Neural crest cell (in vitro differentiated cells): ENCODE results near the gene MVB12B. TPM values are rescaled to one million over a fixed set of nuclear protein-coding genes. Genes with fewer than 3 reads are reported as not detected.

Experiments used
- DNase-seq: peaks from one replicate; pipeline ENCODE4 v3.0.0; 2021; ENCODE audit warnings: low read depth, mixed read lengths, low spot score
- H3K27ac Mint-ChIP-seq: one replicate; pipeline ENCODE4 v1.8.0; 2021; ENCODE audit warnings: mild to moderate bottlenecking, mixed read lengths; ENCODE audit not compliant: unreplicated experiment
- H3K27me3 Mint-ChIP-seq: 2 replicates; pipeline ENCODE4 v1.8.0; 2021; ENCODE audit warnings: low read depth, mild to moderate bottlenecking, mixed read lengths
- H3K36me3 Mint-ChIP-seq: 2 replicates; pipeline ENCODE4 v1.8.0; 2021; ENCODE audit warnings: low read depth, mild to moderate bottlenecking, mixed read lengths
- H3K4me1 Mint-ChIP-seq: 2 replicates; pipeline ENCODE4 v1.8.0; 2021; ENCODE audit warnings: mixed read lengths
- H3K4me3 Mint-ChIP-seq: one replicate; pipeline ENCODE4 v1.8.0; 2021; ENCODE audit warnings: mild to moderate bottlenecking, mixed read lengths
- H3K9me3 Mint-ChIP-seq: 2 replicates; pipeline ENCODE4 v1.8.0; 2021; ENCODE audit warnings: mixed read lengths
- total RNA-seq: library from RNA; stranded (reverse); gene quantifications from 2 replicates; pipeline ENCODE4 v1.2.1, GENCODE V29; 2021
- TF ChIP-seq, protein P1 (sequence below): fragments of 200-600 bp; sonication (generic); conservative IDR thresholded peaks from 2 replicates; pipeline ENCODE4 v1.5.0; 2021; ENCODE audit warnings: antibody characterized with exemption, mild to moderate bottlenecking

The MVB12B gene
- total RNA-seq, 1 donor from 2014 or later, result 68.1 TPM

DNA sequence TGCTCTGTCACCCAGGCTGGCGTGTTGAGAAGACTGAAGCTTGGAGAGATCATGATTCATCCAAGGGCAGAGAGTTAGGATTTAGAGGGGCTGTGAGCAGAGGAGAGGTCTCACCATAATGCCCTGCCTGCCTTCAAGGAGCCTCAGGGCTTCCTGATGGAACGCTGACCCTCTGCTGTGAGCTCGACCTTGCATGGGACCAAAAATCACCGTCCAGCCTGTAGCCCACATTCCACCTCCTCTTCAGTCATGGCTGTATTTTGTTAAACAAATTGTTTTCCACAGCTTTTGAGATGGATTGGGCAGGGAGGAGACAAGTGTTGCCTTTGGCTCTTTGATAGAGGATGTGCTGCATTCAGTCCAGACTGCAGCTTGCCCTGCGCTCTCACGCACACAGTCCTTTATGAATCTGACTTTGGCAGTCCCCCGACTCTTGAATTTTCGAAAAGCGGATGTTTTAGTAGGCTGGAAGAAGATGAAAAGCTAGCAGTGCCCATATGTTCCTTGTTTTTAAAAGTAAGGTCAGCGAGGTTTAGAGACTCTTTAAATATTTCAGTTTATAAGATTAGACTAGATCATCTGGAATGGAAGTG lies 79.5 kb downstream of the MVB12B start:
- DNase-seq, result no peak
- Mint-ChIP-seq H3K4me1 (peaks cover 19% of the 10 kb centered on the region), H3K36me3 (peaks cover 4% of the 10 kb centered on the region), H3K27me3 (no peaks in the 10 kb centered on the region), H3K9me3 (no peaks in the 10 kb centered on the region), H3K27ac (peak overlapping the region; percentile 1), H3K4me3 (no peak overlapping the region)
- TF ChIP-seq, protein P1, sequence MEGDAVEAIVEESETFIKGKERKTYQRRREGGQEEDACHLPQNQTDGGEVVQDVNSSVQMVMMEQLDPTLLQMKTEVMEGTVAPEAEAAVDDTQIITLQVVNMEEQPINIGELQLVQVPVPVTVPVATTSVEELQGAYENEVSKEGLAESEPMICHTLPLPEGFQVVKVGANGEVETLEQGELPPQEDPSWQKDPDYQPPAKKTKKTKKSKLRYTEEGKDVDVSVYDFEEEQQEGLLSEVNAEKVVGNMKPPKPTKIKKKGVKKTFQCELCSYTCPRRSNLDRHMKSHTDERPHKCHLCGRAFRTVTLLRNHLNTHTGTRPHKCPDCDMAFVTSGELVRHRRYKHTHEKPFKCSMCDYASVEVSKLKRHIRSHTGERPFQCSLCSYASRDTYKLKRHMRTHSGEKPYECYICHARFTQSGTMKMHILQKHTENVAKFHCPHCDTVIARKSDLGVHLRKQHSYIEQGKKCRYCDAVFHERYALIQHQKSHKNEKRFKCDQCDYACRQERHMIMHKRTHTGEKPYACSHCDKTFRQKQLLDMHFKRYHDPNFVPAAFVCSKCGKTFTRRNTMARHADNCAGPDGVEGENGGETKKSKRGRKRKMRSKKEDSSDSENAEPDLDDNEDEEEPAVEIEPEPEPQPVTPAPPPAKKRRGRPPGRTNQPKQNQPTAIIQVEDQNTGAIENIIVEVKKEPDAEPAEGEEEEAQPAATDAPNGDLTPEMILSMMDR, result no peak

DNA sequence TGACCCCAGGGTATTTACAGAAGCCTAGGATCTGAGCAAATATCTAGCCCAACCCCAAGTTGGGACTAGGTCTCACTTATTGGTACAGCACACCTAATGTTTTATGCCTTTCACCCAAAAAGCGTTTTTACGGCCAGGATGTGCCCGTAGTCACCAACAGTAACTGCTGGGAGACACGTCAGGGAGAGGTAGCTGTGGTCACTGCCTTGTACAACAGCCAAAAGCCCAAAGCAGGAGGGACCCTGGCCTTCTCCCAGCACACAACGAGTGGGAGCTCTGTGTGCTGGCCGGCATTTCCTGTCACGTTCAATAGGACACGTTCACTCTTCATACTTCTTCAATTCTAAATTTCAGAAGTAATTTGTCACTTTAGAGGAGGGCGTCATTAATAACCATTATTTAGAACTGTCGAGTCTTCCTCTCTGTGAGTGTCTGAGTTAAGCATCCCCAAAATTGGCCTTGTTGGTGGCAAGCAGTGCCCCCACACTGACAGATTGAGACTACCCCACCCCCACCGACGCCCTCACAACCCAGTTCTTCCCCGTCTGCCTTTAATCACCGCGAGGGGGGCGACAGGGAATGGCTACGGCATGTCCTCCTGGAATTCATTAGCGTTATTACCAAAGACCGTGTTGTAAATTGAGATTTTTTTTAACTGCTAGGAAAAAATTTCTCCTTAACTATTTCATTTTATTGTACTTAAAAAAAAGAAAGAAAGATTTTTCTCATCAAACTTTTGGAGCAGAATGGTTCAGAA lies 80.7 kb downstream of the MVB12B start:
- no peak overlapping the region for H3K27ac Mint-ChIP-seq
- no peaks in the 10 kb centered on the region for H3K27me3 Mint-ChIP-seq
- H3K36me3 Mint-ChIP-seq, result peaks cover 4% of the 10 kb centered on the region
- TF ChIP-seq, protein P1, result no peak
- H3K9me3 Mint-ChIP-seq, result no peaks in the 10 kb centered on the region
- peaks cover 19% of the 10 kb centered on the region for H3K4me1 Mint-ChIP-seq
- no peak for DNase-seq
- H3K4me3 Mint-ChIP-seq, result no peak overlapping the region

DNA sequence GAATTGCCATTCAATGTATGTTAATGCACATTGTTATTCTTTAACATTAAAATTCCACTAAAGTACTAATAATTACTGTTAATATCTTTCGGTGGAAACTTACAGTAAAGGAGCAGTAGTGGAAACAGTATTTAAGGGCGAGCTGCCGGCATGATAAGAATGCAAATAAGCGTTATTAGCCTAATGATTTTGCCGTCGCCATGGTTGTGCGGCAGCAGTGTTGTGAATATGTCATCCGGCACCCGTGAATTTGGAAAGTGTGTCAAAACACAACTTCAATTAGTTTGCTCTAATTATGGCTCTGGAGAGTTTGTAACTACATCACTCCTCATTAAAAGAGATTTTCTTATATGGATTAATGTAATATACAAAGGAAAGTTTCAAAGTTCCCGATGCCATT lies 81.4 kb downstream of the MVB12B start:
- Mint-ChIP-seq H3K27ac (no peak overlapping the region), H3K4me1 (peaks cover 19% of the 10 kb centered on the region), H3K27me3 (no peaks in the 10 kb centered on the region), H3K4me3 (no peak overlapping the region), H3K36me3 (peaks cover 4% of the 10 kb centered on the region), H3K9me3 (no peaks in the 10 kb centered on the region)
- DNase-seq, result no peak
- TF ChIP-seq, protein P1, result no peak

DNA sequence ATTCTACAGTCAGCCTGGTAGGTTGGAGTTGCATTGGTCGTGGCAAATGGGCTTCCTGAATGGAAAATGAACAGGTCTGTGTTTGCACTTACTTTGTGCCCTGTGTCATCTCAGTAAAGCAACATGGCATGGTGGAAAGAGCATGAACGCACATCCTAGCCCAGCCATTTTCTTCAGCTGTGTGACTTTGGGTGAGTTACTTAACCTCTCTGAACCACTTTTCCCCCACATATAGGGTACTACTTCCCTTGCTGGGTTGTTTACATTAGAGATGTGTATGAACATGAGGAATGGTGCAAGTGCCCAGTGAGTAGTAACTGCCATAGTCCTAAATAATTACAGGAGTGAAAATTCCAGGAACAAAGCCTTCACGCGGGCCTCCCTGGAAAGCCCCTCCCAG lies 83.6 kb downstream of the MVB12B start:
- no peak overlapping the region for H3K27ac Mint-ChIP-seq
- TF ChIP-seq, protein P1, result no peak
- H3K9me3 Mint-ChIP-seq, result no peaks in the 10 kb centered on the region
- H3K27me3 Mint-ChIP-seq, result no peaks in the 10 kb centered on the region
- DNase-seq, result no peak
- H3K4me3 Mint-ChIP-seq, result no peak overlapping the region
- peaks cover 4% of the 10 kb centered on the region for H3K36me3 Mint-ChIP-seq
- H3K4me1 Mint-ChIP-seq, result peaks cover 19% of the 10 kb centered on the region

DNA sequence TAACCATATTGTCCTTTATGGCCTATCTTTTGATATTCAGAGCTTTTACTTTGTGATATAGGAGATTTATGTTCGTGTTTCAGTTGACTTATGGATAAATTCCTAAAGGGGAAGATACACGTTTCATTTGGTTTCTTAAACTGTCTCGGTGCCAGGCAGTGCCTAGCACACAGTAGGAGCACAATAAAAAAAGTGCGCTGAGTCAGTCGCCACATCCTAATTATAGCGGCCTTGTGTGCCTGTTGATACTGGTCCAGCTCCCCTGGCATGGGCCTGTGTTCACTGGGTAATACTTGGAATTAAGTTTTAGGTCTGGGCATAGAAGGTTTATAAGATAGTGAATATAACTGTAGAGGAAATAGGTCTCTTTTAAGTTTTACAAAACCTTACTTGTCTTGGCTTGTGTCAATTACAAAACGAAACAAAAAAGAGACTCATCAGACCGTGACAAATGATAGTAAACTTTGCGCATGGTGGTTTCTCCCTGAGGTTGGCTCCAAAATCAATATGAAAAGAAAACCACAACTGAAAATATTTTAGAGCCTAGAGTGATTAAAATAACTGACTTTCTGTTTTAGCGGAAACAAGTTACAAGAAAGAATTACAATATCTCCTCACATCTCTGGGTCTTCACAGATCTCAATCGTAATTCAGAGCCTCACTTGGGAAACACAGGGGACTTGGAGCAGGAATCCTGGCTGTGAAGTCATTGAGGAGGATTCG lies 84.8 kb downstream of the MVB12B start:
- TF ChIP-seq, protein P1, result no peak
- Mint-ChIP-seq H3K36me3 (peaks cover 8% of the 10 kb centered on the region), H3K27me3 (no peaks in the 10 kb centered on the region), H3K4me1 (peaks cover 11% of the 10 kb centered on the region), H3K4me3 (no peak overlapping the region), H3K27ac (no peak overlapping the region), H3K9me3 (no peaks in the 10 kb centered on the region)
- no peak for DNase-seq
